CD4-positive, alpha-beta T cell treated with Interleukin-15 for 1 hour (primary cell): ENCODE measurements around the gene THEMIS.
"Not testable (repeated sequence)": the region's sequence is repeated elsewhere in the genome, so short reads cannot be mapped to it uniquely, and the experiment has no call there.

ENCODE experiments used
- DNase-seq: peaks from one replicate; pipeline ENCODE4 v3.0.0-alpha.2; 2020

Gene THEMIS, protein sequence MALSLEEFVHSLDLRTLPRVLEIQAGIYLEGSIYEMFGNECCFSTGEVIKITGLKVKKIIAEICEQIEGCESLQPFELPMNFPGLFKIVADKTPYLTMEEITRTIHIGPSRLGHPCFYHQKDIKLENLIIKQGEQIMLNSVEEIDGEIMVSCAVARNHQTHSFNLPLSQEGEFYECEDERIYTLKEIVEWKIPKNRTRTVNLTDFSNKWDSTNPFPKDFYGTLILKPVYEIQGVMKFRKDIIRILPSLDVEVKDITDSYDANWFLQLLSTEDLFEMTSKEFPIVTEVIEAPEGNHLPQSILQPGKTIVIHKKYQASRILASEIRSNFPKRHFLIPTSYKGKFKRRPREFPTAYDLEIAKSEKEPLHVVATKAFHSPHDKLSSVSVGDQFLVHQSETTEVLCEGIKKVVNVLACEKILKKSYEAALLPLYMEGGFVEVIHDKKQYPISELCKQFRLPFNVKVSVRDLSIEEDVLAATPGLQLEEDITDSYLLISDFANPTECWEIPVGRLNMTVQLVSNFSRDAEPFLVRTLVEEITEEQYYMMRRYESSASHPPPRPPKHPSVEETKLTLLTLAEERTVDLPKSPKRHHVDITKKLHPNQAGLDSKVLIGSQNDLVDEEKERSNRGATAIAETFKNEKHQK

DNA sequence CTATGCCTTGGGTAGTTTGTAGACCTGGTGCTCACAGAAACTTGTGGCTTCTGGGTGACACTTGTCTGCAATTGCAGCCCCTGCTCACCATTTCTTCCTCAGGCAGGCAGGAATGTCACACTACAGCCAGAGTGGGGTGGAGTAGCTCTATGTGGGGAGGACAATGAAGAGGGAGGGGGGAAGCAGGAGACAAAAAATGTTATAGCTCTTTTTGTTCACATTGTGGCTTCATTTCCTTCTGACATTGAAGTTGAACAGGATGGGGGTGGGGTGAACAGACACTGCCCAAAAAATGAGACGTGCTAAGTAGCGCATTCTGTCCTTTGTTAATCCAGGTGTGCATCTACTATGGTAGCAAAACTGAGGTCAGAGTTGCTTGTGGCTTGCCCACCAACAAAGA lies at the start of gene THEMIS:
Gene THEMIS, minus strand, starts transcription at position 124 of the 400 bp plus-strand sequence. CDS start 126 bp downstream, outside the sequence.
- peak; percentile 44 for DNase-seq

DNA sequence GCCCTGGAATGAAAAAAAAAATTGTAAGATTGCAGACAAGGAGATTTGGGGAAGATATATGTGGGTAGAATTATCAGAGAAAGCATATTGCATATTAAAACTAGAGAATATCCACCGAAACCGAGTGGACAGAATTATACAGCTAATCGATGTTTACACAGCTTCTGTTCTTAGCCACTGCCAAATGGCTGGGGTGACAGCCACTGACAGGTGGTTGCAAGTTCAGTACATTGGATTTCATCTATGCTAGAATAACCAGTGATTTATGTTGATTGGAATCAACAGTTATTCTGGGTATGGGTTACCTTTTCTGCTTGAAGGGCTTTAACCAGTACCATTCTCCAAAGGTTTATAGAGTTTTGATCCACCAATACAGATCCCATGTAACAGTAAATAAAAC lies 48.4 kb upstream of the THEMIS start:
- DNase-seq: no peak

DNA sequence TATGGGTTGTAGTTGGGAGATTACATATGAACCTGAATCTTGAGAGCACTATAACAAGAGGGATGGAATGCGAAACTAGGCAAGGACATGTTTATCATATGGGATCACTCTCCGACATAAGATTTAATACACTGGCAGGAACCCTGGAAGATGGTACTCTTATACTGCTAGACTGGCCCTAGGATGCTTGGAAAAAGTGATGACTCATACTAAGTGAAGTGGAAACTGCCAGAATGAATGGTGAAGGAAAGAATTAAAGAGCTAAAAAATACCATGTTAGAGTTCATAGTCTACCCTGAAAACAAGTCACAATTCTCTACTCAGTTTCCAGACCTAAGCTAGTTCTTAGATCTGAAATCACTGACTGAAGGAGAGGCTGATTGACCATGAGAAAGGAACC lies 45.5 kb upstream of the THEMIS start:
- no peak for DNase-seq

DNA sequence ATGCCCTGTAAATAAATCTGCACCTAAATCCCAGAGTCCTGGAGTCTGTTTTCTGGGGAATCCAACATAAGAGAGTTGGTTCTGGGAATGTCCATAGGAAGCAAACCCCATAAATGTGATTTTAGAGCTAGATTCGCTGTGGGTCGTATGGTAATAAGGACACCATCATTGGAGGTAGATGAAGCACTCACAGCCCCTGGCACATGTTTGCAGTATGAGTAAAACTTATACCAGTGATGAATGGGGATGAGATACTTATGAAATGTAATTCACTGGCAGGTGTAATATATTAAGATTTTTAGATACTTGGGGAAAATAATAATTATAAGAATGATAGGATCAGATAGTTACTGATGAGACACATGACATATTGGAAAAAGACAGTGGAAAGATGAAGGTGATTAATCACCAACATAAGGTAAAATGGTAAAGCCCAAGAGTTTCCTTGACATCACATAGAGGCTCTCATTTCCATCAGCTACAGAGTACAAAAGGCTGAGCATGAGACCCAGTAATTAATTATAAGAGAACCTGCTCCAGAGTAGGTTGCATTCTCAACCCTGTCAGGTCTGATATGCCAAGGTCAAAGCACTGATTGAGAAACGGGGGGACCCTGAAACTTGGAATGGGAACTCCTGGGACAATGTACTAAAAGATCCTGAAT lies 44.7 kb upstream of the THEMIS start:
- DNase-seq: no peak

DNA sequence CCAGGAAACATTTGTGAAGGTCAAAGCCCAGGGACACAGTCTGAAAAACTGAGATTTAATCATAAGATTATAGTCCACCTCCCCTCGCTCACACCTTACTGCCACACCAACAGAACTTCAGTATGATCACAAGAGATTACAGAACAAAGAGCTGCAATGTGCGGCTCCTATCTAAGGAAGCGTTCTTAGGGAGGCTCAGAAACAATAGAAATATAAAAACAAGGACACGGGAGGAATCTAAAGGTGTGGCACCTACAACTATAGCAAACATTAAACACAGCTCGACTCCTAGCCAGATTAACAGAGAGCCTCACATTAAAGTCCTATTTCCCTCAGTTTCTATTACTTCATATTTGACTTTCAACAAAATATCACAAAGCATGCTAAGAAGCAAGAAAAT lies 40.4 kb upstream of the THEMIS start:
- DNase-seq: no peak

DNA sequence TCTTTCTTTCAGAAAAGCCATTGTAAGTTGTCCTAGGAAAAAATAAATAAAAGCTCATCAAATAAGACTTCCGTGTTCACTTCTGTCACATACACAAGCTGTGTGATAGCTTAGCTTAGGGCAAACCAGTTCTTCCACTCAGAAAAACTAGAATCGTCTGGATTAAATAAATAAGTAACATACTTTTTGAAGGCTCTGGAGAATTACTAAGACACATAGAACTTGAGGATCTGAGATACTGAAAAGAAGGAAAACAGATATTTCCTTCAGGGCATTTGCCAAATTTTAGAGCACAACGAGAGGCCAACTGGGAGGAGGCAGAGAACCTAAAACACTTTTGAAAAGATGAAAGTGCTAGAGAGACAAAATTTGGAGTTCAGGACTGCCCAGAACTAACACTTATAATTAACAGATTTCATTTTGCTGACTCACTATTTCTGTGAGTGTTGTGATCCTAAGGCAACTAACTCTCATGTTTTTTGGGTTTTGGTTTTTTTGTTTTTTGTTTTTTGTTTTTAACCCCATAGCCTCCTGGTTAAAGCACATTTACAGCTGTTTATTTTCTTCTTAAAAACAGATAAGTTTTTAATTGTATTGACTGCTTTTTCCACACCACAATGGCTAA lies 38.7 kb upstream of the THEMIS start:
- no peak for DNase-seq

DNA sequence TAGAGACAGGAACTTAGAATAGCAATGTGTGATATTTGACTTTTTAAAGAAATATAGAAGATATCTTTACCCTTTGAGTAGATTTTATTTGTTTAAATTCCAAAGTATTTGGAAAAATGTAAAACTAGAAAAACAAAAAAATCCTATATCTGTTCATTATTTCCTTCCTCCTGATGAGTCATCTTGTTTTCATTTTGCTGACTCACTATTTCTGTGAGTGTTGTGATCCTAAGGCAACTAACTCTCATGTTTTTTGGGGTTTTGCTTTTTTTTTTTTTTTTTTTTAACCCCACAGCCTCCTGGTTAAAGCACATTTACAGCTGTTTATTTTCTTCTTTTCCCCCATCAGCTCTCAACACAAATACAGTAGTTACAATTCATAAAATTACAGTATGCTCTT lies 37.8 kb upstream of the THEMIS start:
- no peak for DNase-seq

DNA sequence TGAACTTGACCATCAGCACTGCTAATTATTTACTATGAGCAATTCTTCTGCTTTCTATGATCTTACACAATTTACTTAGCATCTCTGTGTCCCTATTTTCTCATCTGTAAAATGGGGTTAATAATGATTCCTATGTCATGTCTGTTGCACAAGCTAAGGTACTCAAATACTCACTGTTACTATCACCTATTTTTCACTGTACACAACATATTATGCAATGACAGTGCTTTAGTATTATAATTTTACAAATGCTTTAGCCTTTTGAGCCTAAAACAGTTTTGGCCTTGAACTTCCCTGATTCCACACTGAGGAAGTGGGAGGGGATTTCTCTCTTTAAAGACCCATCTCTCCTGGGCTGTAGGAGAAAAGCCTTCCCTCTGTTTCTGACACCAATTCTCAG lies 36.9 kb upstream of the THEMIS start:
- DNase-seq: no peak

DNA sequence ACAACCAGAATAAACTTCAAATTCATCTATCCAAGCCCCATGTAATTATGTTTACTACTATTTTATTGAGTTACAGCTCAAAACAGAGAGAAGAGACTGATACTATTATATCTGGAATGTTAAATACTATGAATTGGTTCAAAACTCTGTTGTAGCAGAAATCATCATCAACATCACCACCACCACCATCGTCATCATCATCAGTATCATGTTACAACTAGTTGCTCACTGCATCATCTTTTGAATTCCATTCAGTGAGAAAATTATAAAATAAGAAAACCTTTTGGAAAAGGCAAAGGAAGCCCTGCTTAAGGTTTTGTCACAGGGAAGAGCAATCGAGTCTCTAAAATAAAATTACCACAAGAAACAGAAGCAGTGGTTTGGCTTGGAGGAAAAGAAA lies 36.2 kb upstream of the THEMIS start:
- no peak for DNase-seq

DNA sequence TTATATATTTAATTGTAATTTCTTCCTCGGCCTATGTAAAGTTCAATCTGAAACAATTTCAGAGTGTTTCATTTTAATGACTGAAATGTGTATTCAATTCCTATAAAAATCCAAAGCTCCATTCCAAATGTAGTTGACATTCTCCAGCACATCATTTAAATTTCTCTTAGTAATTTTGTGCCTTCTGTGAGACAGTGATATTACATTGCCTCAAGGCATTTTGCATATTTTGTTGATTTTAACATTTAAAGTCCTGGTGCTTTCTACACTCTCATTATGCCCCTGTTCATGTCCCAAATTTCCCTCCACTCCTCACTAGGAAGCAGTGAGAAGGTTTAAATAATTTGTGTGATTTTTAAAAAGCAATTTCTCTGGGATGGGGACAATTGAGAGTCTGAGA lies 34.1 kb upstream of the THEMIS start:
- no peak for DNase-seq

DNA sequence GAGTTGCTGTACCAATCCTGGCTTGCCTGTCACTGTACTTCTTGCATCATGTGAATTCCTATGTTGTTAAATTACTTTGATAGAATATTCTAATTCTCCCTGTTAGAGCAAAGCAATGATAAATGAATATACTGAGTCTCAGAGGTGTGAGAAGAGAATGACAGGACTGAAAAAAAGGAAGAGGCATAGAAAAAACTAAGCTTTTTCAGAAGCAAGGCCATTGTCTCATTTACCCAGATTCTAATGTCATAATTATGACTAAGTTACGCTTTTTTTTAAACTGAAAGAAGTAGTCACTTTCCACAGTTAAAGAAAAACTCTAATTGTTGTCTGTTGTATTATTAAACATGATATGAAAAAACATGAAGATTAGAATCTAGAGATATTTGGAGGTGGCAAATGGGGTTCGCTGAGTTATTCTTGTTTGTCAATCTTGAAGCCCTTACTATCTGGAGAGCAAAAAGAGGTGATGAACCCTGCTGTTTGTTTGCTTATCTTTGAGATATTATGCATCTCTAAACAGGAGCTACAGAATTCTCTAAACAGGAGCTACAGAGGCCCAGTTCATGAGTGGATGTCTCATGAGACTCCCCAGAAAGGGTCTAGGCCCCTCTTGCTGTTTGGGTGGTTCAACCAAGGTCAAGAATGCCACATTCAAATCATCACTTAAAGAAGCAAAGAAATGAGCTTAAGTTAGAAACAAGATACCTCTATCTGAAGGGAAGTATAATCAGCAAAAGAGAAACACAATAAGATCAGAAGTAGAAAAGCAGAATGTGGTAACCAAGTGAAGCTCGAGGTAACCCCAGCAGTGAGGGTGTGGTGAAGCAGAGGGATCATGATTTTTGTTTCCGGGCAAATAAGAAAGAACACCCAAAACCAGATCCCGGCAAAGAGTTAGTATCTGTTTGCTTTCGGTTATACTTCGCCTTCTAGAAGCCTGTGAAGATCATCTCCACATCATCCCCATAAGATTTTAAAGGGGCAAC lies 33.3 kb upstream of the THEMIS start:
- DNase-seq: peak; percentile 32

DNA sequence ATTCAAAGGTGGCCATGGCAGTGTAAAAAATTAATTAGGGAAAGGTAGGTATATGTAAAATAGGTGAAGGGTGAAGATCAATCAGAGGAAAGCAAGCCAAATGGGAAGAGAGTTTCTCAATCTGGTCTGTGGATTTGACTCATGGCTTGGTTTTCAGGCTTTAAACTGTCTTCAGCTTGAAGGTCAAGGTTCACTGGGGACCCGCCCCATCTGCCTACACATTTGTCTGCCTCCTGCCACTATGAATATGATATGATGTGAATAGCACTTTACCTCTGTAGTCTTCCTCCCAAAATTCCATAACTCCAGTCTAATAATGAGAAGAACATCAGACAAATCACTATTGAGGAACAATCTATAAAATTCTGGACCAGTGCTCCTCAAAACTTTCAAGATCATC lies 32.3 kb upstream of the THEMIS start:
- DNase-seq: no peak

DNA sequence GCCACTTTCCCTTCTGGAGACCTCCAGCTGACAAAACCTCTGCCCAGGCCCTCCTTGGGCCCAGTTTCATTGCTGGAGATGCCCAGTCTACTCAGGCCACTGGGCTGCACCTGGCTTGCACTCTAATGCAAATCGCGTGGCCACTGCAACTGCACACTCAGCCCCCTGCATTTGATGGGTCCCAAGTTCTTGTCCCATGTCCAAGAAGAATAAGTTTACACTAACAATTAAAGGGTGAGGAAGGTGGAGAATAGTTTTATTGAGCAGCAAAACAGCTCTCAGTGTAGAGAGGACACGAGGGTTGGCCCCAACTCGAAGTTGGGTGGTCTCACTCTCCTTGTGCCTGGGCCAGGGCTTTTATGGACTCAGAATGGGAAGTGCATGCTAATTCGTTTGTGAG lies 31.9 kb upstream of the THEMIS start:
- DNase-seq: no peak

DNA sequence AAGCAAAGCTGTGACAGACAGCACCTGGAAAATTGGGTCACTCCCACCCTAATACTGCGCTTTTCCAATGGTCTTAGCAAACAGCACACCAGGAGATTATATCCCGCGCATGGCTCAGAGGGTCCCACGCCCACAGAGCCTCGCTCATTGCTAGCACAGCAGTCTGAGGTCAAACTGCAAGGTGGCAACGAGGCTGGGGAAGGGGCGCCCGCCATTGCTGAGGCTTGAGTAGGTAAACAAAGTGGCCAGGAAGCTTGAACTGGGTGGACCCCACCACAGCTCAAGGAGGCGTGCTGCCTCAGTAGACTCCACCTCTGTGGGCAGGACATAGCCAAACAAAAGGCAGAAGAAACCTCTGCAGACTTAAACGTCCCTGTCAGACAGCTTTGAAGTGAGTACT lies 25.6 kb upstream of the THEMIS start:
- not testable (repeated sequence) for DNase-seq

DNA sequence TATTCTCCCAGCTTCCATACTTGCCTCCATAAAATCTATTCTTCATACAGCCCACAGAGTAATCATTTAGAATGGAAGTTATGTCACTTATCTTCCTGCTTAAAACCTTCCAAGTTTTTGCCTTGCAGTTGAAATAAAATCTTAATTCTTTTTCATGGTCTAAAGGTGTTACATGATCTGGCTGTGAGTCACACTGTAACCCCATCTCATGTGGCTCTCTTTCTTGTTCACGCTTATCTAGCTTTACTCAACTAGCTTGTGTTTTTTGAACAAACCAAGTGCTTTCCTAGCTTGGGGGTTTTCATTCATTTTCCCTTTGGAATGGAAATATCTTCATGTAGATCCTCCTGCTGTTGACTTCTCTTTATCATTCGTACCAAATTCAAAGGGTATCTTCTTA lies 23.6 kb upstream of the THEMIS start:
- no peak for DNase-seq

DNA sequence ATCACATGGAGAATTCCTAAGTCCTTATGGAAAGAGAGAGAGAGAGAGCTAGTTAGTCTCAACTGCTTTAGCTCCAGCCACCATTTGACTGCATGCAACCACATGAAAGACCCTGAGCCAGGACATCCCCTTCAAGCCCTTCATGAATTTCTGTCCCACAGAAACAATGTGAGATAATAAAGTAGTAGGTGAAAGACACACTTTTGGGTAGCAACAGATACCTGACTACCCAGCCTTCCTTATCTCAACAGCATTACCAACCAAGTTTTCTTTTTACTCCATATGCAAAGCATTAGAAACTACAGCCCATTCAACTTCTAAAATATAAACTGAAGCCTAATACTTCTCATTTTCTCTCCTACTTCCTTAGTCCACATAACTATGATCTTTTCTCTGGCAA lies 23.2 kb upstream of the THEMIS start:
- no peak for DNase-seq

DNA sequence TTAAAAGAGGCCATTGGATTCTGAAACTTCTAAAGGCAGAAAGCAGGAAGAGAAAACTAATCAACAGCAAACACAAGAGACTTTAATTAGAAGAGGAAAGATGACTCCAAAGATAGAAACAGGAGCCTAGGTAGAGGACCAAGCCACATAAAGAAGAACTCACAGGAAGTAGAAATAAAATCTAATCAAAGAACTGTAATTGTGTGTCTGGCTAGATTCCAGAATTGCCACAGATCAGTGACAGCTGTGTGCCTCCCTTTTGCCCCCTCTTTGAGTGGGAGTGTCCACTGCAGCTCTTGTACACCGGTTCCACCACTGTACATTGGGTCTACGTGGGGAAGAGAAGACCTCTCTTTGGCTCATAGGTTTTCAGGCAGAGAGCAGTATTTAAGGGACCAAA lies 22.3 kb upstream of the THEMIS start:
- DNase-seq: no peak

DNA sequence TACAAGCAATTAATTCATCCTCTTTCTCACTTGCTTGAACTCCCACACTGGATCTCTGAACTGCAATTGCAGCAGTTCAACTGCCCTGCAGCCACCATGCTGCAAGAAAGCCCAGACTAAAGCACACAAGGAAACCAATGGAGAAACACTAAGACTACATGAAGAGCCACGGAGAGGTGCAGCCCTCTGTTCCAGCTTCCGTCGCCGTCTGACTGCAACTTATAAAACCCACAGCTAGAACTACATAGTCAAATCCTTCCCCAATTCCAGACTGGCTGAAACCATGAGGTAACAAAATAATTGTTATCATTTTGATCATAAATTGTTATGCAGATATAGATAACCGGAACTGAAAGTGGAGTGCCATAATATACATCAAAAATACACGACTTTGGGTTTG lies 21.1 kb upstream of the THEMIS start:
- no peak for DNase-seq

DNA sequence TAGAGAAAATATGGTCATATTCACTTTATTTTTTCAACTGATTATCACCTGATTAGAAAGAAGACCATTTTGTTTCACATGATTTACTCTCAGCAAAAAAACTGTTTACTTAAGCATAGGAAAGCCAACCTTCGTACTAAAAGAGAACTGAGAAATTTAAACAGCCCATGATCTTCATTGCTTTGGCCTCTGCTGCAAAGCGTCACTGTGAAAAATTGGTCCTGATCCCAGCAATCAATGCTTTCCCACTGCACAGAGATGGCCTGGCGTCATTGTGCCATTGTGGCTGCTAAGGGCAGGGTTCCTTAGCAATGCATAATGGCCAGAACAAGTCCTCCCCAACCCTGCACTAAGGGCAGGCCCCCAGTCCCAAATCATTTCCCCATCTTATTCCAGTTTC lies 19.9 kb upstream of the THEMIS start:
- DNase-seq: no peak

DNA sequence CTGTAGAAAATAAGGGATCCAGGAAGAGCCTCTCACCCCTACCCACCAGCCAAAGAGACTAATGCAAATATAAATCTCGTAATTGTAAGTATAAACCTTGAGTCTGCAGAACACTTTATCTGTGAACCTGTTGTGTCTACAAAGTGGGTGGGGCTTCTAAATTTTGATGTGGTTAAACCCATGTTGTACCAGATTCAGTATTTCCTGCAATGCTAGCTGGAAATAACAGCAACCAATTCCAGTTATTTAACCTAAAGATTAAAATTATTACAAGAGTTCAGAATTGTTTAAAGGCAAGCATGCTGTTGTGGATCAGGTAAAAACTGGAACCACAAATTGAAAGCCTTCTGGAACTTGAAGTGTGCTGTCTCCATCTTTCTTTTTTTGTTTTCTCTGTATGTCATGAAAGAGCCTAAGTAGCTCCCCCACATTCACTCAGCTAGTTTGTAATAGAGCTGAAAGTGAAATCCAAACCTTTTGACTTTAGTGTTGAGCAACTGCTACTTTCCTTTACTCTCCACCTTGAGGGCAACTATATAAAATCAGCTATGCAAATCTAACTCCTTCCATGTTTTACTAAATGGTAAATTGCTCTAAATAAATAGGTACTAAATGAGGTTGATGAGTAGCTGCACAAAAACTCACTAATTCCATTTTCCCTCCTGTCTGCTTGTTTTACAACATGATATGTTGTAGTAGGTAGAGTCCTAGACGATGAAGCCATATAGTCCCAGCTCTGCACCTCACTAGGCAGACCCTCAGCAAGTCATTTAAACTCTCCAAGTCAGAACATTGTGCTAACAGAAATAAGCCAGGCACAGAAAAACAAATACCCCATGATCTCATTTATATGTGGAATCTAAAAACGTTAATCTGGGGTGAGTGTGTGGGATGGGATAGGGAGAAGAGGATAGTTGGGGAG lies 17.9 kb upstream of the THEMIS start:
- no peak for DNase-seq

DNA sequence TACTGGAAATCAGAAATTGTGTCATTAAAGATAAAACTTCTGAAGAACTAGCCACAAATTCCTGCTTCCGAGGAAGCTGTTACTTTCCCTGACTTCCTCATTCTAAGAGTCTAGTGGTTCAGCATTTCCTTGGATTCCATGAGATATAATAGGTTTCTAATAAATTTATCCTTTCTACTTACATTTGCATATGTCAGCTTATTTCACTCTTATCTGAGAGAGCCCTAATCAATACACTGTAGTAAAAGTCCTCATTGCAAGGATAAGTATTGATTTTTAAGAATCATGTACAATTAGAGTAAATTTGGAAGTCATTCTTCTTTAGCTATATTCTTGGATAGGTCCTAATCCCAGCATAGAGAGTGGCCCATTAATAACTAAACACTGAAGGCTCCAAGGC lies 16.9 kb upstream of the THEMIS start:
- no peak for DNase-seq
